Mucosa of descending colon (tissue), 3 donors: Measurements from ENCODE around the gene DNAJC17. TPM values are rescaled to one million over a fixed set of nuclear protein-coding genes. Genes with fewer than 3 reads are reported as not detected.

Experiments
- ATAC-seq: fragments of 200-7000 bp; cut with Tn5 transposase; one replicate; pipeline ENCODE4 v1.9.1; 2020; ENCODE audit warnings: mild to moderate bottlenecking, moderate library complexity
- DNase-seq, 3 donors: peaks; one replicate each; pipeline ENCODE4 v3.0.0-alpha.2; 2020
- H3K36me3 ChIP-seq: fragments of 200-600 bp; one replicate; pipeline ENCODE4 v1.8.0; 2021; ENCODE audit warnings: low read depth, mild to moderate bottlenecking
- H3K4me1 ChIP-seq: fragments of 200-600 bp; one replicate; pipeline ENCODE4 v1.8.0; 2021; ENCODE audit warnings: low read depth, mild to moderate bottlenecking
- H3K4me3 ChIP-seq: fragments of 200-600 bp; one replicate; pipeline ENCODE4 v1.8.0; 2021; ENCODE audit warnings: mild to moderate bottlenecking
- H3K9me3 ChIP-seq: fragments of 200-600 bp; one replicate; pipeline ENCODE4 v1.8.0; 2021; ENCODE audit warnings: mild to moderate bottlenecking
- CTCF ChIP-seq: fragments of 200-600 bp; IDR thresholded peaks from one replicate; pipeline ENCODE4 v1.8.0; 2022; ENCODE audit warnings: antibody characterized with exemption, mild to moderate bottlenecking
- intact Hi-C, 2 donors: fragments of 100-400 bp; cut with DNase I in 1 of 2; cut with micrococcal nuclease in 1 of 2; formaldehyde crosslinking; loops; one replicate each; pipeline versions ENCODE4 v1.11.0 to v1.11.1; 2022; cut with DNase I, micrococcal nuclease
- long read RNA-seq, 2 donors: library from polyadenylated mRNA; unstranded; transcript quantifications; one replicate each; pipeline ENCODE4 v2.0.0, GENCODE V29; 2019 to 2021
- total RNA-seq, 3 donors: library from RNA; stranded (reverse); fragmentation: NEBNext Ultra II Directional in 2 of 3; extraction: Animal tissue kit (Norgen Biotek cat#: 25700) in 2 of 3; gene quantifications; one replicate each; pipeline versions ENCODE4 v1.2.1 to v1.2.4, GENCODE V29; 2021 to 2023
- donor health status: DM: no; HTN: no; CAD: no; lungs with moderate emphysema.
- donor health status: DM: no; HTN: no; CAD: no.
- donor health status: DM: no; HTN: yes; CAD: no.

The DNAJC17 gene
- 10 to 100 TPM; 29.6 to 47.6 (median 36.5) TPM for total RNA-seq
- long read RNA-seq, donor 1, transcript DNAJC17-201 (11 exons, 3,731 nt), result major isoform, 7 of 18 reads
- long read RNA-seq, donor 1, partial matches to known transcripts, result 1 of 18 reads
- long read RNA-seq, donor 1, other reads (novel, unspliced or antisense), result 9 of 18 reads
- long read RNA-seq, donor 2, transcript DNAJC17-201 (11 exons, 3,731 nt), result major isoform, 12 of 21 reads
- long read RNA-seq, donor 2, partial matches to known transcripts, result 0 of 21 reads
- long read RNA-seq, donor 2, other reads (novel, unspliced or antisense), result 7 of 21 reads

DNA sequence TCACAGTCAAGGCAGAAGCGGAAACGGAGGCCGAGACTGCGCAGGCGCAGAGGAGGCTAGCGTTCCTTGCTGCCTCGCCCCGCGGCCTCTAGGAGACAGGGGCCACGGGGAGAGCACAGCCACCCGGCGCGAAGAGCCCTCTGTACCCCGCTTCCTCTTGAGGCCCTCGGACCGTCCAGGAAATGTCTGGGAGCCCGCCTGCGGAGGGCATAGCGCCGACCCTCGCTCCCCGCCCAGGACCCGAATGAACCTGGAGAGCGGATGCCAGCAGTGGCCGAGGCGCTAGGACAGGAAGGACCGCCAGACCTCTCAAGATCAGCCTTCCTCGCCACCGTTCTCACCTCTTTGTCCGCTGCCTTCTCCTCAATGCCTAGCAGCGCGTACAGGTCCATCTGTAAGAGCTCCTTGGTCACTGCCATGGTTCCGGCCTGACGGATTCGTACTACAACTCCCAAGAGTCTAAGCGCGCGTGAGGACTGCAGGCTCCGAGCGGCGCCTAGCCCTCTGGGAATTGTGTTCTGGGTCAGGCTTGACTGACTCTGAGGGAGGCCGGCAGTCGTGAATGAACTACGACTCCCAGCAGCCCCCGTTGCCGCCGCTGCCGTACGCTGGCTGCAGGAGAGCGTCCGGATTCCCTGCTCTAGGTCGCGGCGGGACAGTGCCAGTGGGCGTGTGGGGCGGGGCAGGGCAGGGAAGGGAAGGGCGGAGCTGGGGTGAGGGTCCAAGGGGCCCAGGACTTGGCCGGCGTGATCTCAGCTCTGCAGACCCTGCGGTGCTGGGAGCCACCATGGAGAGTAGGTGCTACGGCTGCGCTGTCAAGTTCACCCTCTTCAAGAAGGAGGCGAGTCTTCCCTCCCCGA lies at the start of gene DNAJC17, which contains the start of gene ZFYVE19:
Gene DNAJC17 (minus strand): TSS at position 446 of the 860 bp plus-strand sequence. CDS start 27 bp downstream, at position 419.
Gene ZFYVE19 (plus strand): TSS at position 62 of the 860 bp plus-strand sequence. CDS start 501 bp downstream, at position 563.
- intact Hi-C loops, result no loop called here
- peak within 1 kb of the TSS; percentile 64 for H3K4me3 ChIP-seq
- no peaks in the 10 kb centered on the region for H3K9me3 ChIP-seq
- DNase-seq (peak; percentile 96 to 97 (median 97)), ATAC-seq (peak; percentile 97)
- H3K4me1 ChIP-seq, result peaks cover 25% of the 10 kb centered on the region
- no peak for TF ChIP-seq CTCF
- H3K36me3 ChIP-seq, result no peaks in the 10 kb centered on the region

DNA sequence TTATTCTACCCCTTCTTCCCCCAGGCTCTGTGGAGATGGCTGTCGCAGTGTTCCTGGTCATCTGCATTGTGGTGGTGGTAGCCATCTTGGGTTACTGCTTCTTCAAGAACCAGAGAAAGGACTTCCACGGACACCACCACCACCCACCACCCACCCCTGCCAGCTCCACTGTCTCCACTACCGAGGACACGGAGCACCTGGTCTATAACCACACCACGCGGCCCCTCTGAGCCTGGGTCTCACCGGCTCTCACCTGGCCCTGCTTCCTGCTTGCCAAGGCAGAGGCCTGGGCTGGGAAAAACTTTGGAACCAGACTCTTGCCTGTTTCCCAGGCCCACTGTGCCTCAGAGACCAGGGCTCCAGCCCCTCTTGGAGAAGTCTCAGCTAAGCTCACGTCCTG lies 49.5 kb upstream of the DNAJC17 start:
- intact Hi-C loops, result loop anchor here (2.0 to 5.0 kb wide), 2 partner anchors 36 kb away; partner anchors contain the start of gene VPS18 (in 1 of the 2)
- no peak for TF ChIP-seq CTCF
- ATAC-seq (no peak), DNase-seq (peak in 1 of 3 donors; percentile 20)
- Histone ChIP-seq H3K4me1 (peaks cover 40% of the 10 kb centered on the region), H3K9me3 (no peaks in the 10 kb centered on the region), H3K4me3 (no peak overlapping the region), H3K36me3 (peaks cover 3% of the 10 kb centered on the region)

- Histone ChIP-seq H3K4me1 (peaks cover 42% of the 10 kb centered on the region), H3K9me3 (no peaks in the 10 kb centered on the region), H3K36me3 (peaks cover 3% of the 10 kb centered on the region), H3K4me3 (no peak overlapping the region)
- no peak for TF ChIP-seq CTCF
- intact Hi-C loops, result loop anchor here (2.0 to 5.0 kb wide), 2 partner anchors 37 kb away; partner anchors contain the start of gene VPS18 (in 1 of the 2)
- DNase-seq (no peak), ATAC-seq (no peak)
These were observed 48.5 kb upstream of the DNAJC17 start for GRCh38 chr15:40855706-40856234.

GRCh38 chr15:40854161-40854560 lies 46.9 kb upstream of the DNAJC17 start:
- Histone ChIP-seq H3K4me1 (peaks cover 46% of the 10 kb centered on the region), H3K4me3 (no peak overlapping the region), H3K9me3 (no peaks in the 10 kb centered on the region), H3K36me3 (peaks cover 3% of the 10 kb centered on the region)
- no peak for TF ChIP-seq CTCF
- ATAC-seq (no peak), DNase-seq (peak in 1 of 3 donors; percentile 41)
- intact Hi-C loops, result no loop called here

GRCh38 chr15:40853241-40853890 lies 46.1 kb upstream of the DNAJC17 start:
- peaks cover 42% of the 10 kb centered on the region for H3K4me1 ChIP-seq
- TF ChIP-seq CTCF, result no peak
- peaks cover 3% of the 10 kb centered on the region for H3K36me3 ChIP-seq
- no peak for ATAC-seq
- peak in 1 of 3 donors; percentile 45 for DNase-seq
- intact Hi-C loops, result no loop called here
- H3K9me3 ChIP-seq, result no peaks in the 10 kb centered on the region
- no peak overlapping the region for H3K4me3 ChIP-seq
